DMS53 (cell line): Measurements from ENCODE around the gene CALD1.

Source experiments
- DNase-seq: peaks from one replicate; lab custom pipeline; 2025; lab: John Stamatoyannopoulos, UW

Gene CALD1

GRCh38 chr7:134859783-134860182 lies 80.3 kb downstream of the CALD1 start:
- DNase-seq = no peak

GRCh38 chr7:134865001-134865845 lies 85.8 kb downstream of the CALD1 start:
- DNase-seq = peak; percentile 32

GRCh38 chr7:134866617-134867016 lies 87.2 kb downstream of the CALD1 start:
- DNase-seq = no peak

- DNase-seq = no peak
These were observed 90.7 kb downstream of the CALD1 start for GRCh38 chr7:134870156-134870555.

- DNase-seq = no peak
These were observed 91.3 kb downstream of the CALD1 start for GRCh38 chr7:134870781-134871180.

- peak; percentile 12 for DNase-seq
These were observed 93.8 kb downstream of the CALD1 start for GRCh38 chr7:134873253-134873652.

GRCh38 chr7:134874407-134874806 lies 95.0 kb downstream of the CALD1 start:
- DNase-seq = no peak

- DNase-seq = no peak
These were observed 96.4 kb downstream of the CALD1 start for GRCh38 chr7:134875867-134876266.

- peak; percentile 37 for DNase-seq
These were observed 99.4 kb downstream of the CALD1 start for GRCh38 chr7:134878746-134879357.

GRCh38 chr7:134879815-134880475 lies 100.5 kb downstream of the CALD1 start:
- no peak for DNase-seq

GRCh38 chr7:134882481-134882880 lies 103.0 kb downstream of the CALD1 start:
- no peak for DNase-seq

- DNase-seq = peak; percentile 27
These were observed 106.5 kb downstream of the CALD1 start for GRCh38 chr7:134885967-134886352.

- DNase-seq = peak; percentile 55
These were observed 107.1 kb downstream of the CALD1 start for GRCh38 chr7:134886353-134887057.

GRCh38 chr7:134887523-134887922 lies 108.1 kb downstream of the CALD1 start:
- no peak for DNase-seq

- no peak for DNase-seq
These were observed 108.8 kb downstream of the CALD1 start for GRCh38 chr7:134888141-134888740.

GRCh38 chr7:134890246-134891240 lies 111.1 kb downstream of the CALD1 start:
- DNase-seq = peak; percentile 22

- DNase-seq = peak; percentile 95
These were observed 111.8 kb downstream of the CALD1 start for GRCh38 chr7:134891262-134891695.

- DNase-seq = peak; percentile 63
These were observed 112.6 kb downstream of the CALD1 start for GRCh38 chr7:134891696-134892678.

- DNase-seq = peak; percentile 65
These were observed 113.5 kb downstream of the CALD1 start for GRCh38 chr7:134892963-134893362.
